Neuron (in vitro differentiated cells): ENCODE measurements around the gene RBSN.
A peak's percentile ranks its signal among the peaks of the same experiment; 100 is the strongest.
"Not testable (repeated sequence)": the region's sequence is repeated elsewhere in the genome, so short reads cannot be mapped to it uniquely, and the experiment has no call there.

Experiments used
- H2AFZ ChIP-seq: one replicate; pipeline ENCODE4 v1.6.1; 2013; ENCODE audit warnings: low read depth, mild to moderate bottlenecking, inconsistent platforms, low read length, moderate library complexity
- H3K27me3 ChIP-seq: one replicate; pipeline ENCODE4 v1.6.1; 2013; ENCODE audit warnings: low read length; ENCODE audit not compliant: insufficient read depth
- H3K36me3 ChIP-seq: one replicate; pipeline ENCODE4 v1.6.1; 2013; ENCODE audit warnings: low read length; ENCODE audit not compliant: insufficient read depth
- H3K4me1 ChIP-seq: one replicate; pipeline ENCODE4 v1.6.1; 2013; ENCODE audit warnings: low read length; ENCODE audit not compliant: insufficient read depth
- H3K4me3 ChIP-seq: 2 replicates; pipeline ENCODE4 v1.5.1; 2013; ENCODE audit warnings: mild to moderate bottlenecking, low read length, moderate library complexity
- H3K9me3 ChIP-seq: one replicate; pipeline ENCODE4 v1.6.1; 2013; ENCODE audit warnings: low read length

The RBSN gene

GRCh38 chr3:15098503-15099363 lies at the start of gene RBSN:
TSS of gene RBSN (minus strand) at chr3:15099148. CDS start at chr3:15096120, 3,028 bp downstream.
- no peaks in the 10 kb centered on the region for H3K27me3 ChIP-seq
- peak within 1 kb of the TSS; percentile 66 for H2AFZ ChIP-seq
- H3K9me3 ChIP-seq: no peaks in the 10 kb centered on the region
- H3K4me1 ChIP-seq: peaks cover 17% of the 10 kb centered on the region
- peaks cover 25% of the 10 kb centered on the region for H3K36me3 ChIP-seq
- peak within 1 kb of the TSS; percentile 73 for H3K4me3 ChIP-seq

DNA sequence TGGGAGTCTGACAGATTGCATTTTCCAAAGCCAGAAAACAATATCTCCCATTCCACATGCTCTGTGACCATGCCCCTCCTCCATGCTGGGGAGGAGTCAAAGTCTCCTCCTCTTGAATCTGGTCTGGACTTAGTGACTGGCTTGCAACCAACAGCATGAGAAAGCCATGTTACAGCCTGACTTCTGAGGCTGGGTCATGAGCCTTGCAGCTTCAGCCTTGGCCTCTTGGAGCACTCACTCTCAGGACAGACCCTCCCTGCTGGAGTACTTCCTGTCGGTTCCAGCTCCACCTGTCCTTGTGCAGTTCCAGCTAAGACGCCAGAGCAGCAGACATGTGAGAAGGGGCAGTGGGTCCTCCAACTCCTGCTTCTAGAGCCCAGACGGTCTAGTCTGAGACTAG lies 49.7 kb upstream of the RBSN start:
- H3K4me3 ChIP-seq: no peak overlapping the region
- H3K36me3 ChIP-seq: no peaks in the 10 kb centered on the region
- H3K27me3 ChIP-seq: peaks cover 7% of the 10 kb centered on the region
- H3K4me1 ChIP-seq: no peaks in the 10 kb centered on the region
- no peaks in the 10 kb centered on the region for H3K9me3 ChIP-seq
- H2AFZ ChIP-seq: no peak overlapping the region

DNA sequence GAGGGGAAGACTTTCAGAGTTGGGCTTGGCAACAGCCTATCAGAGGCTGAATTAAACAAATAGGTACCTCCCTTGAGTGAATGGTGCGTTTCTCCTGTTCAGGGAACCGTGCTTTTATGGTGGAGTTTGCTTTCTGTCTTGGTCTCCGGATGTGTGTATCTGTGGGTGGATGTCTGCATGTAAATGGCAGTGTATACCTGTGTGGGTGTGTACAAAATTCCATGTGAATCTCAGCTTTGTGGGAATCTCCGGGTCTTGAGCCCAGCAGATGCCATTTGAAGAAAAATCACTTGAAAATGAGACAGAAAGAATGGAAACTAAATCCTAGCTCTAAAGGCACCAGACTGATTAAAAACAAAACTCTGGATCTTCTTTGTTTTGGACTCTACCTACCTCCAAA lies 37.9 kb upstream of the RBSN start:
- H3K4me3 ChIP-seq, H3K4me1 ChIP-seq, H3K9me3 ChIP-seq, H3K36me3 ChIP-seq, H3K27me3 ChIP-seq, H2AFZ ChIP-seq: not testable (repeated sequence)

- not testable (repeated sequence) for H3K4me3 ChIP-seq, H2AFZ ChIP-seq, H3K27me3 ChIP-seq, H3K9me3 ChIP-seq, H3K4me1 ChIP-seq, H3K36me3 ChIP-seq
Measured at GRCh38 chr3:15134968-15135367, 36.0 kb upstream of the RBSN start.

- not testable (repeated sequence) for H3K4me1 ChIP-seq, H3K9me3 ChIP-seq, H2AFZ ChIP-seq, H3K27me3 ChIP-seq, H3K36me3 ChIP-seq, H3K4me3 ChIP-seq
Measured at GRCh38 chr3:15128403-15128802, 29.5 kb upstream of the RBSN start.

GRCh38 chr3:15126975-15127374 lies 28.0 kb upstream of the RBSN start:
- not testable (repeated sequence) for H2AFZ ChIP-seq, H3K4me3 ChIP-seq, H3K4me1 ChIP-seq, H3K9me3 ChIP-seq, H3K36me3 ChIP-seq, H3K27me3 ChIP-seq

- Histone ChIP-seq H3K4me3 (no peak overlapping the region), H3K27me3 (peaks cover 23% of the 10 kb centered on the region), H2AFZ (no peak overlapping the region), H3K9me3 (peaks cover 2% of the 10 kb centered on the region), H3K36me3 (no peaks in the 10 kb centered on the region), H3K4me1 (no peaks in the 10 kb centered on the region)
Measured at GRCh38 chr3:15122398-15122797, 23.4 kb upstream of the RBSN start.

DNA sequence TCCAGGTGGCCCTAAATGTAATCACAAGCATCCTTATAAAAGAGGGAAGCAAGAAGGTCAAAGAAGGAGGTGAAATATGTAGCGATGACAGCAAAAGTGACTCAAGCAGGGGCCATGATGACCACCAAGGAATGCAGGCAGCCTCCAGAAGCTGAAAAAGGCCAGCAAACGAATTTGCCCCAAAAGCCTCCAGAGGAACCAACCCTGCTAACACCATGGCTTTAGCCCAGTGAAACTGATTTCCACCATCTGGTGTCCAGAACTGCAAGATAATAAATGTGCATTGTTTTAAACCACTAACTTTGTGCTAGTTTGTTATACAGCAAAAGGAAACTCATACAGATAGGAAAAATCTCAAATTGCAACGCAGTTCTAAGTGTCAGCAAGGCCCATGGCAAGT lies 23.0 kb upstream of the RBSN start:
- Histone ChIP-seq H2AFZ (no peak overlapping the region), H3K36me3 (no peaks in the 10 kb centered on the region), H3K4me1 (no peaks in the 10 kb centered on the region), H3K27me3 (peaks cover 28% of the 10 kb centered on the region), H3K9me3 (peaks cover 2% of the 10 kb centered on the region), H3K4me3 (no peak overlapping the region)

GRCh38 chr3:15120986-15121385 lies 22.0 kb upstream of the RBSN start:
- H2AFZ ChIP-seq: no peak overlapping the region
- H3K27me3 ChIP-seq: peaks cover 30% of the 10 kb centered on the region
- peaks cover 2% of the 10 kb centered on the region for H3K9me3 ChIP-seq
- H3K4me3 ChIP-seq: no peak overlapping the region
- no peaks in the 10 kb centered on the region for H3K4me1 ChIP-seq
- no peaks in the 10 kb centered on the region for H3K36me3 ChIP-seq

- Histone ChIP-seq H3K27me3 (peaks cover 31% of the 10 kb centered on the region), H3K9me3 (peaks cover 2% of the 10 kb centered on the region), H2AFZ (no peak overlapping the region), H3K4me3 (no peak overlapping the region), H3K4me1 (no peaks in the 10 kb centered on the region), H3K36me3 (no peaks in the 10 kb centered on the region)
Measured at GRCh38 chr3:15117011-15117410, 18.1 kb upstream of the RBSN start.

GRCh38 chr3:15116032-15116669 lies 17.2 kb upstream of the RBSN start:
- peaks cover 2% of the 10 kb centered on the region for H3K9me3 ChIP-seq
- H3K4me3 ChIP-seq: no peak overlapping the region
- H2AFZ ChIP-seq: no peak overlapping the region

DNA sequence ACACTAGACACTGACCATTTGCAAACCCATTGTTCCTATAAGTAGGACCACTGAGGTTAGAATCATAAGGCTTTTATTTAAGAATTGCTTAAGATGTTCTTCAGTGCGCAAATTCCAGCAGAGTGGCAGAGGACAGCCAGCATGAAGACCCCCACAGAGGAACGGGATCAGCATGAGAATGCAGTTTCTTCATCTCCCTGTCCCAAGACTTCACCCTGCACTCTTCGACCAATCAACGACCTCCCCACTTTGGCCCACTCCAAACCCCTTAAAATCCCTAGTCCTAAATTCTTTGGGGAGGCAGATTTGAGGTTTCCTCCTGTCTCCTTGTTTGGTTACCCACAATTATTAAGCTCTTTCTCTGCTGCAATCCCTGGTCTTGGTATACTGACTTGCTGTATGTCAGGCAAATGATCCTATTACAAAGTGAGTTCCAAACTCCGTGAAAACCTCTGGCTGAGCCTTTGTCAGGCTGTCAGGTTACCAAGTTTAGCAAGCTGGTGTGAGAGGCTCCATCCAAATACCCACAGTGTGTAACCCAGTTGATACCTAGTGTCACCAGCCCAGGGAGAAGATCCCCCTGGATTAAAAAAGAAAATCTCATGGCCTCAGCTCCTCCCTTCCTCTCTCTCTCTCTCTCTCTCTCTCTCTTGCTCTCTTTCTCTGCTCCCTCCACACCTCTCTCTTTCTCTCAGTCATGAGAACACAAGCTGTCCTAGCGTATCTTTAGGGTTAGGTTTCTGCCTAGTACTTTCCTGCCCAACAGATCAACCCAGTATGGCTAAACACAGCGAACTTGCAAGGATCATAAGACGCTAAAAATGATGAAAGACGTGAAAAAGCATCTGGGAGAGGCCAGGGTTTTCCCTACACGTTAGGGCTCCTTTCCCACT lies 15.8 kb upstream of the RBSN start:
- Histone ChIP-seq H3K4me3 (no peak overlapping the region), H3K27me3 (peaks cover 24% of the 10 kb centered on the region), H3K36me3 (no peaks in the 10 kb centered on the region), H2AFZ (no peak overlapping the region), H3K9me3 (peaks cover 2% of the 10 kb centered on the region), H3K4me1 (no peaks in the 10 kb centered on the region)

More at GRCh38 chr3:15116032-15116669, 17.2 kb upstream of the RBSN start:
- H3K4me1 ChIP-seq: no peaks in the 10 kb centered on the region
- no peaks in the 10 kb centered on the region for H3K36me3 ChIP-seq
- H3K27me3 ChIP-seq: peaks cover 32% of the 10 kb centered on the region

DNA sequence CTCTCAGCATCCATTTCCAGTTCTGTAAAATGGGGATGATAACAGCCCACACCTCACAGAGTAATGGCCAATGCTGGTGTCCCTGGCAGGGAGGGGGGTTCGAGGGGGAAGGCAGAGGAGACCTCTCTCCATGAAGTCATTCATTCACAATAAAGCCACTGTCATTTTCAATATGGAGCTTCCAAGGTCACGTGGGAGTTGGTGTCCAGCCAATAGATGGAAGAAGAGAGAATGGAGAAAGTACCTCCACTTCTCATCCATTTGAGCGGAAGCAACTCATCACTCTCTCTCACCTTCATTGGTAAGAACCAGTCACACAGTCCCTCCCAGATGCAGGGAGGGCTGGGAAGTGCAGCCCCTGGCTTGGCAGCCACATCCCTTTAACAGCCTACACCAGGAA lies 14.9 kb upstream of the RBSN start:
- Histone ChIP-seq H3K27me3 (peaks cover 20% of the 10 kb centered on the region), H3K9me3 (no peaks in the 10 kb centered on the region), H3K36me3 (no peaks in the 10 kb centered on the region), H2AFZ (no peak overlapping the region), H3K4me1 (no peaks in the 10 kb centered on the region), H3K4me3 (no peak overlapping the region)
